LNCaP clone FGC (cell line): Measurements from ENCODE around the gene SMYD3.

Experiments used
- DNase-seq: peaks from one replicate; pipeline ENCODE4 v3.0.0-alpha.2; 2011; ENCODE audit warnings: low read depth
- H3K4me3 ChIP-seq: 2 replicates; pipeline ENCODE4 v1.5.1; 2011; ENCODE audit warnings: mild to moderate bottlenecking, low read depth, low read length, control low read depth
- CTCF ChIP-seq: IDR thresholded peaks from 2 replicates; pipeline ENCODE4 v1.5.1; 2012; ENCODE audit warnings: mild to moderate bottlenecking; ENCODE audit not compliant: control insufficient read depth, insufficient read depth; ENCODE audit errors: extremely low read depth

SMYD3 gene

GRCh38 chr1:245710961-245711903 lies 795.8 kb downstream of the SMYD3 start:
- no peak for TF ChIP-seq CTCF
- DNase-seq: no peak
- no peak overlapping the region for H3K4me3 ChIP-seq

- no peak for TF ChIP-seq CTCF
- no peak for DNase-seq
- H3K4me3 ChIP-seq: no peak overlapping the region
Observed at GRCh38 chr1:245707941-245708340, 799.1 kb downstream of the SMYD3 start.

DNA sequence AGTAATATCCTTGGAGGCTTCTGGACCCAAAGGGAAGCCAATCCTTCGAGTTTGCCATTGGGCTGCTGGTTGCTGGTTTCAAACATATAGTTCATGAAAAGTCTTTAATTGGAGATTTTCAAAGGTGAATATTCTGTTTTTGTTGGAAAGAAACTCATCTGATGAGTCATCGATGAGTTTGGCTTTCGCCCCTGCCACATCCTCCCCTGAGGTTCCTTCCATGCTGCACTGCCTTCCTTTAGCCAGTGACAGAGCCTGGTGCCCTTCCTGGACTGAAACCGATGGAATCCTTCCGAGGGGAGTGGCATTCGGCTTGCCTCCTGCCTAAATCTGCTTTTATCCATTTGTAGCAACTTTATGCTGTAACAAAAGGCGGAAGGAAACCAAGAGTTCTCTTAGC lies 802.3 kb downstream of the SMYD3 start:
- no peak for TF ChIP-seq CTCF
- H3K4me3 ChIP-seq: no peak overlapping the region
- no peak for DNase-seq

DNA sequence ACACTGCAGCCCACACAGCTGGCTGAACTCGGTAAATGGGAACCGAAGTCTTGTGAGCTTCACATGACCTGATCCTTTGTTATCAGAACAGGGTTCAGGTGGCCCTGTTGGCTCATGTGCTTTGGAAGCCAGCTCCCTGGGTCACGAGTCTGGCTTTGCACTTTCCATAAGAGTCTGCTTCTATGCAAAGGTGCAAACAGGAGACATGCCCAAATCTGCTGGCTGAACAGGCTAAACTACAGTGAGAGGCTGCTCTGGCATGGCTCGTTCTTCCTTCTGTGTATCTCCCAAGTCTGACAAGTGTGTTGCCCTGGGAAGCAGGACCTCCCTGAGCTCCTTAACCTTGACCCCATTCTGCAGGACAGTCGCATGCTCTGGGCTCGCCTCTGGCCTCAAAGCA lies 802.7 kb downstream of the SMYD3 start:
- H3K4me3 ChIP-seq: no peak overlapping the region
- DNase-seq: no peak
- TF ChIP-seq CTCF: no peak

DNA sequence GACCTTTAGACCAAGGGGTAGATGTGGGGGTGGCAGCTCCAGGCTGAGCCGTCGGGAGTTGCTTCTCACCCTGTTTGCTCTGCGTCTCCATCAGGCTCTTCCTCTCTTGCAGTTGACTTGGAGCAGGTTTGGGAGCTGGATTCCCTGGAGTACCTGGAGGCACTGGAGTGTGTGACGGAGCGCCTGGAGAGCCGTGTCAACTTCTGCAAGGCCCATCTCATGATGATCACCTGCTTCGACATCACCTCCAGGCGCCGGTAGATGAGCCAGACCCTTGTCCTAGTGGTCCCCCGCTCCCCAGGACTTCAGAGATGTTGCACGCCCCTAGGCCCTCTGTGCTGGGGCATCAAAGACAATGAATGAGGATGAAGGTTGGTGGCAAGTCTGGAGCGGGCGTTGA lies 804.7 kb downstream of the SMYD3 start:
- TF ChIP-seq CTCF: no peak
- no peak for DNase-seq
- H3K4me3 ChIP-seq: no peak overlapping the region

DNA sequence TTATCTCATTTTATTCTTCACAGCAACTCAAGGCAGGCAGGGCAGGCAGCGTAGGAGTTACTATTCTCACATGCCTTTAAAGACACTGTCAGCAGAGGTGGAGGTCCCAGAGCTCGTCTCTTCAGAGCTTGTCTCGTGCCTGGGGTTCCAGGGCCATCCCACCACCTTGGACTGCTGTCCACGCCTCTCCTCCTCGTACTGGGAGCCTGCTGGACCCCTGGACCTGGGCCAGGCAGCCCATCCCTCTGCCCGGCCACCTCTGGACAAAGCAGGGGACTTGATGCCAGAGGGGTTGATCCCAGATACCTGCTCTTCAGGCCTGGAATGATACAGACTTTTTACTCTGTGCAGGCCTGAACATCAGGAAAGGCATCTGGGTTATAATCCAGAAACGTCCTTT lies 805.4 kb downstream of the SMYD3 start:
- no peak for TF ChIP-seq CTCF
- DNase-seq: no peak
- H3K4me3 ChIP-seq: no peak overlapping the region

DNA sequence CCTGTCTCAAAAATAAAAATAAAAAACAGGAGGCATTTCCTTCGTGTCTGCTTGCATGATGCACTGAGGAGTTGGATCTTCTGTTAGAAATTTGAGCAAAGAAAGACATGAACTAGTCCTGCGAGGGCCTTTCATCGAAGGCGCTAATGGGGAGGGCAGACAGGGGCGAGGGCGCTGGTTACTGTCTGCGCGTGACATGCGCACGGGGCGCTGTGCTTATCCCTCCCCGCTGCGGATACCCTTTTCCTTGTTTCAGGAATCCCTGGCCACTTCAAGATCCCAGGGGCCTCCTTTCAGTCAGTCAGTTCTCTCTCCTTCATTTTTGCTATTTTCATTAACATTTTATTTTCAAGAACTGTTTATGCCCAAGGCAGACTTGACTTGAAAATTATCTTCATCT lies 806.4 kb downstream of the SMYD3 start:
- H3K4me3 ChIP-seq: no peak overlapping the region
- no peak for TF ChIP-seq CTCF
- DNase-seq: no peak
